Sigmoid colon (tissue), 7 donors: Measurements from ENCODE around the gene GREM2. TPM values are rescaled to one million over a fixed set of nuclear protein-coding genes. Genes with fewer than 3 reads are reported as not detected.

Experiments used
- DNase-seq: peaks from one replicate; pipeline ENCODE4 v3.0.0-alpha.2; 2019
- H3K27ac ChIP-seq, 4 donors: fragments of 200-600 bp; sonication (generic); one replicate each; pipeline ENCODE4 v1.5.1; 2016 to 2019; ENCODE audit warnings: mild to moderate bottlenecking in 1 of 4
- H3K27me3 ChIP-seq, 3 donors: fragments of 200-600 bp; sonication (generic); one replicate each; pipeline ENCODE4 v1.5.1; 2019; ENCODE audit warnings: mild to moderate bottlenecking in 1 of 3
- H3K36me3 ChIP-seq, 4 donors: fragments of 200-600 bp; sonication (generic); one replicate each; pipeline ENCODE4 v1.5.1; 2016 to 2019
- H3K4me1 ChIP-seq, 4 donors: fragments of 200-600 bp; sonication (generic); one replicate each; pipeline ENCODE4 v1.5.1; 2017 to 2019
- H3K4me3 ChIP-seq, 4 donors: fragments of 200-600 bp; sonication (generic); one replicate each; pipeline ENCODE4 v1.5.1; 2017 to 2019; ENCODE audit warnings: mild to moderate bottlenecking in 2 of 4, moderate library complexity in 1 of 4
- H3K9me3 ChIP-seq, 4 donors: fragments of 200-600 bp in 3 of 4; sonication (generic) in 3 of 4; one replicate each; pipeline versions ENCODE4 v1.5.1 to v1.6.1; 2013 to 2019
- EP300 ChIP-seq, 4 donors: sonication (generic); formaldehyde crosslinking; IDR thresholded peaks; one replicate each; pipeline ENCODE4 v1.6.1; 2017; ENCODE audit warnings: antibody characterized with exemption in 4 of 4
- POLR2A ChIP-seq, 2 donors: fragments of 450-650 bp; IDR thresholded peaks; one replicate each; pipeline ENCODE4 v1.6.1; 2016; ENCODE audit warnings: antibody characterized with exemption in 2 of 2, mild to moderate bottlenecking in 2 of 2, moderate library complexity in 2 of 2
- POLR2AphosphoS5 ChIP-seq, 4 donors: sonication (generic); formaldehyde crosslinking; IDR thresholded peaks; one replicate each; pipeline ENCODE4 v1.6.1; 2017; ENCODE audit warnings: antibody characterized with exemption in 4 of 4
- WGBS, 2 donors: extraction: QIAGEN DNeasy Blood & Tissue Kit; methylation state at CpG; one replicate each; pipeline ENCODE4 v1.1.7; 2013; 5-methylcytosine and 5-hydroxymethylcytosine counted together
- intact Hi-C: fragments of 100-400 bp; cut with DNase I; formaldehyde crosslinking; loops from one replicate; pipeline ENCODE4 v1.15.1; 2023
- polyA plus RNA-seq, 3 donors: library from polyadenylated mRNA; stranded (reverse); fragments of 200-250 nt; gene quantifications; one replicate each; pipeline ENCODE4 v1.2.3, GENCODE V29; 2013
- total RNA-seq, 4 donors: library from RNA; depleted of rRNA; stranded (reverse); fragments of >200 nt; gene quantifications; one replicate each; pipeline ENCODE4 v1.1.0, GENCODE V29; 2016
- TF ChIP-seq, protein P1 (sequence below), 4 experiments: fragments of 450-650 bp in 3 of 4; fragments of 200-600 bp in 1 of 4; IDR thresholded peaks; one replicate each; pipeline ENCODE4 v1.5.1; 2016 to 2019; ENCODE audit warnings: antibody characterized with exemption in 4 of 4, mild to moderate bottlenecking in 3 of 4, moderate library complexity in 2 of 4
- donor health status: healthy with polysubstance abuse.
- donor health status: Bipolar disorder and iron deficiency.
- donor health status: healthy.

GREM2 gene
- total and polyA plus RNA-seq, 7 donors: 0.46 to 18.7 (median 9.4) TPM

DNA sequence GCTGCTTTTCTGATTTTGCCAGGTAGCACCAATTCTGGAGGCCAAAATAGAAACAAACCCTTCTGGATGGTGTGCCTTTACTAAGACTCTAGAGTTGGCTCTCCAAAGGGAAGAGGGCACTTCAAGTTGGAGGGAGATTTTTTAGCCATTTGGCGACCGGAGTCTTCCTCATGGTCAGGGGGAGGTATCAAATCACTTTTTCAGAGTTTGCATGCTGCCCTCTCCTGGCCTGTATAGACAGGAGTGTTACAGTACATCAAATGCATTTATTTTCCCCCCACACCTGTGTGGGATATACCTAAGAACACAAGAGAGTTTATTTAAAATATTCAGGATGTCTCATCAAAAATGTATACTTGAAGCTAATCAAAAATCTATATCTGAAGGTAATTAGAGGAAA lies 3.2 kb downstream of the GREM2 start:
- no peak for DNase-seq
- Histone ChIP-seq H3K9me3 (no peaks in the 10 kb centered on the region), H3K4me1 (peaks cover 0 to 48% (median 17%) of the 10 kb centered on the region in 4 donors), H3K4me3 (no peak overlapping the region), H3K27ac (peak overlapping the region in 1 of 4 donors; percentile 77), H3K36me3 (no peaks in the 10 kb centered on the region), H3K27me3 (no peaks in the 10 kb centered on the region)
- intact Hi-C loops: loop anchor here (10.0 kb wide), 2 partner anchors 264 to 584 kb away; no protein-coding TSS in a partner anchor
- TF ChIP-seq, protein P1, sequence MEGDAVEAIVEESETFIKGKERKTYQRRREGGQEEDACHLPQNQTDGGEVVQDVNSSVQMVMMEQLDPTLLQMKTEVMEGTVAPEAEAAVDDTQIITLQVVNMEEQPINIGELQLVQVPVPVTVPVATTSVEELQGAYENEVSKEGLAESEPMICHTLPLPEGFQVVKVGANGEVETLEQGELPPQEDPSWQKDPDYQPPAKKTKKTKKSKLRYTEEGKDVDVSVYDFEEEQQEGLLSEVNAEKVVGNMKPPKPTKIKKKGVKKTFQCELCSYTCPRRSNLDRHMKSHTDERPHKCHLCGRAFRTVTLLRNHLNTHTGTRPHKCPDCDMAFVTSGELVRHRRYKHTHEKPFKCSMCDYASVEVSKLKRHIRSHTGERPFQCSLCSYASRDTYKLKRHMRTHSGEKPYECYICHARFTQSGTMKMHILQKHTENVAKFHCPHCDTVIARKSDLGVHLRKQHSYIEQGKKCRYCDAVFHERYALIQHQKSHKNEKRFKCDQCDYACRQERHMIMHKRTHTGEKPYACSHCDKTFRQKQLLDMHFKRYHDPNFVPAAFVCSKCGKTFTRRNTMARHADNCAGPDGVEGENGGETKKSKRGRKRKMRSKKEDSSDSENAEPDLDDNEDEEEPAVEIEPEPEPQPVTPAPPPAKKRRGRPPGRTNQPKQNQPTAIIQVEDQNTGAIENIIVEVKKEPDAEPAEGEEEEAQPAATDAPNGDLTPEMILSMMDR (IDR thresholded peaks at IDR 0.05): peak in 2 of 4 experiments; percentile 17 to 26
- no peak for TF ChIP-seq EP300 (IDR thresholded peaks at IDR 0.05)
- 7 to 16% methylated on average over 2 of the region's 2 CpGs for WGBS, 2 donors

DNA sequence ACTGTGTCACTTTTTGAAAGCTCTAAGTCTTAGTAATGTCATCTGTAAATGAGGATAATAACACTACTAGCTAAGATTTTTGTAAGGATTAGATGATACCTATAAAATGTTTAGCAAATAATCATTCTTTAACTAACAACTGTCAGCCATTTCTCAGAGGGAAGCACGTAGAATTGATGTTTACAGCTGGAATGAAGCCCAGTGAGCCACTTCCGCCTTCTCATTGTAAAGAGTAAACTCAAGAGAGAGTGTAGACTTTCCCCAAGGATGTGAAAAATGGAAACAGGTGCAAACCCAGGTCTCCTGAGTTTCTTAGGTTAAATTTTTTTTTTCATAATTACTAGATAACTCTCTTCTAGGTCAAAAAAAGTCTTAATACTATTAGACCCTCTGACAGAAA lies 4.9 kb downstream of the GREM2 start:
- Histone ChIP-seq H3K27me3 (no peaks in the 10 kb centered on the region), H3K4me1 (peaks cover 0 to 41% (median 13%) of the 10 kb centered on the region in 4 donors), H3K27ac (no peak overlapping the region), H3K36me3 (no peaks in the 10 kb centered on the region), H3K4me3 (no peak overlapping the region), H3K9me3 (no peaks in the 10 kb centered on the region)
- WGBS, 2 donors: 14 to 39% methylated on average over 2 of the region's 2 CpGs
- intact Hi-C loops: loop anchor here (10.0 kb wide), 2 partner anchors 262 to 582 kb away; no protein-coding TSS in a partner anchor
- DNase-seq: no peak
- TF ChIP-seq POLR2AphosphoS5 (IDR thresholded peaks at IDR 0.05) (no peak), EP300 (IDR thresholded peaks at IDR 0.05) (no peak), POLR2A (IDR thresholded peaks at IDR 0.05) (no peak)
- TF ChIP-seq, protein P1 (IDR thresholded peaks at IDR 0.05): no peak

DNA sequence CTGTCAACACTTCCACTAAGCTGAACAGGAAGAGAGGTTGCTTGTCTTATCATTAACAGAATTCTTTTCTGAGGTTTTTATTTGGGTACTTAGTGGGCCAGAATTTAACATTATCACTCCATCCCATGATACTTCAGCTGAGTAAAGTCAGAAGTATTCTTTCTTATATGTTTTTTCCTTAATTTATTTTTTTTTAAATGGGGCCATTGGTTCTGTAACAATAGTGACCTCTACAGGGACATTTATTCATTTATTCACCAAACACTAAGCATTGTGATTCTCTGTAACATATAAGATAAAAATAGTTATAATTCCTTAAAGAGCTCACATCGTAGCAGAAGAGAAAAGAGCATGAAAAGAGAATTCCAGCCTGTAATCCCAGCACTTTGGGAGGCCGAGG lies 9.8 kb downstream of the GREM2 start:
- TF ChIP-seq POLR2A (IDR thresholded peaks at IDR 0.05) (no peak), EP300 (IDR thresholded peaks at IDR 0.05) (no peak), POLR2AphosphoS5 (IDR thresholded peaks at IDR 0.05) (no peak)
- TF ChIP-seq, protein P1 (IDR thresholded peaks at IDR 0.05): no peak
- no peak overlapping the region for H3K27ac ChIP-seq
- H3K9me3 ChIP-seq: no peaks in the 10 kb centered on the region
- no peaks in the 10 kb centered on the region for H3K27me3 ChIP-seq
- H3K4me3 ChIP-seq: no peak overlapping the region
- intact Hi-C loops: loop anchor here (10.0 kb wide), 2 partner anchors 257 to 577 kb away; no protein-coding TSS in a partner anchor
- 81 to 86% methylated on average over 2 of the region's 2 CpGs for WGBS, 2 donors
- H3K4me1 ChIP-seq: peaks cover 0 to 37% (median 16%) of the 10 kb centered on the region in 4 donors
- H3K36me3 ChIP-seq: no peaks in the 10 kb centered on the region
- DNase-seq: no peak

- no peak overlapping the region for H3K27ac ChIP-seq
- TF ChIP-seq, protein P1 (IDR thresholded peaks at IDR 0.05): no peak
- TF ChIP-seq POLR2A (IDR thresholded peaks at IDR 0.05): no peak
- no peak for TF ChIP-seq EP300 (IDR thresholded peaks at IDR 0.05)
- no peak for TF ChIP-seq POLR2AphosphoS5 (IDR thresholded peaks at IDR 0.05)
Observed at GRCh38 chr1:240599830-240600229, 12.1 kb downstream of the GREM2 start.

GRCh38 chr1:240599299-240599698 lies 12.7 kb downstream of the GREM2 start:
- H3K4me3 ChIP-seq: no peak overlapping the region
- no peaks in the 10 kb centered on the region for H3K36me3 ChIP-seq
- WGBS, 2 donors: 76 to 92% methylated on average over 3 of the region's 3 CpGs
- H3K9me3 ChIP-seq: no peaks in the 10 kb centered on the region
- H3K27ac ChIP-seq: peak overlapping the region in 1 of 4 donors; percentile 80
- no peak for DNase-seq
- peaks cover 0 to 36% (median 22%) of the 10 kb centered on the region in 4 donors for H3K4me1 ChIP-seq
- TF ChIP-seq POLR2A (IDR thresholded peaks at IDR 0.05) (no peak), POLR2AphosphoS5 (IDR thresholded peaks at IDR 0.05) (no peak), EP300 (IDR thresholded peaks at IDR 0.05) (no peak)
- TF ChIP-seq, protein P1 (IDR thresholded peaks at IDR 0.05): no peak
- intact Hi-C loops: loop anchor here (5.0 kb wide), 1 partner anchor 137 kb away; no protein-coding TSS in a partner anchor
- H3K27me3 ChIP-seq: no peaks in the 10 kb centered on the region

More at GRCh38 chr1:240599830-240600229, 12.1 kb downstream of the GREM2 start:
- intact Hi-C loops: loop anchor here (5.0 to 10.0 kb wide), 3 partner anchors 138 to 575 kb away; no protein-coding TSS in a partner anchor
- Histone ChIP-seq H3K36me3 (no peaks in the 10 kb centered on the region), H3K4me3 (no peak overlapping the region), H3K4me1 (peaks cover 0 to 36% (median 22%) of the 10 kb centered on the region in 4 donors), H3K9me3 (no peaks in the 10 kb centered on the region), H3K27me3 (no peaks in the 10 kb centered on the region)
- DNase-seq: no peak
- 79 to 88% methylated on average over 6 of the region's 6 CpGs for WGBS, 2 donors
